ENCODE results near the gene DYNLL2.

DNA sequence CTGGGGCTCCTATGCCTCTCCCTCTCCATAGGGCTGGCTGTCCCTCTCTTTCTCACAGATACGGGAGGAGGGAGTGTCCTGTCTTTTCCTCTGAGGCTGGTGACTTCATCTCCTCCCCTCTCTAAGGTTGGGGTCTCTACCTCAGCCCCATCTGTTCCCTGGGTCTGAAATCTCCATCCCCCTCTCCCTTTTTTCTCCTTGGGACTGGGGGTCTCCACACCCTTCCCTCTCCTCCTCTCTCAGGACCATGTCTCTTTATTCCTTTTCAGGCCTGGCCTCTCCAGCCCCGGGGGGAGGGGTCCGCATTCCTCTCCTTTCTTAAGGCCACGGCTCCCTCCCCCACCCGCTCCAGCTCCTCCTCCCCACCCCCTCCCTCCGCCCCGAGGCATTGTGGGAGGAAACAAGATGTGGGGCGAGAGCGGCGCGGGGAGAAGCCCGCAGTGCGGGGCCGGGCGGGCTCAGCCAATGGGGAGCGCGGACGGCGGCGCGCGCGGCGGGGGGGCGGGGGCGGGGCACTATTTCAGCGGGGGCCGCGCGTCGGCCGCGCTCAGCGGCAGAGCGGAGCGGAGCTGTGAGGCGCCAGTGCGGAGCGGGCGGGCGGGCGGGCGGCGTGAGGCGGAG, at the start of gene DYNLL2:
- TF ChIP-seq, protein P1, sequence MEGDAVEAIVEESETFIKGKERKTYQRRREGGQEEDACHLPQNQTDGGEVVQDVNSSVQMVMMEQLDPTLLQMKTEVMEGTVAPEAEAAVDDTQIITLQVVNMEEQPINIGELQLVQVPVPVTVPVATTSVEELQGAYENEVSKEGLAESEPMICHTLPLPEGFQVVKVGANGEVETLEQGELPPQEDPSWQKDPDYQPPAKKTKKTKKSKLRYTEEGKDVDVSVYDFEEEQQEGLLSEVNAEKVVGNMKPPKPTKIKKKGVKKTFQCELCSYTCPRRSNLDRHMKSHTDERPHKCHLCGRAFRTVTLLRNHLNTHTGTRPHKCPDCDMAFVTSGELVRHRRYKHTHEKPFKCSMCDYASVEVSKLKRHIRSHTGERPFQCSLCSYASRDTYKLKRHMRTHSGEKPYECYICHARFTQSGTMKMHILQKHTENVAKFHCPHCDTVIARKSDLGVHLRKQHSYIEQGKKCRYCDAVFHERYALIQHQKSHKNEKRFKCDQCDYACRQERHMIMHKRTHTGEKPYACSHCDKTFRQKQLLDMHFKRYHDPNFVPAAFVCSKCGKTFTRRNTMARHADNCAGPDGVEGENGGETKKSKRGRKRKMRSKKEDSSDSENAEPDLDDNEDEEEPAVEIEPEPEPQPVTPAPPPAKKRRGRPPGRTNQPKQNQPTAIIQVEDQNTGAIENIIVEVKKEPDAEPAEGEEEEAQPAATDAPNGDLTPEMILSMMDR (IDR thresholded peaks at IDR 0.05; ENCODE audit: low read length), result no peak
- TF ChIP-seq EZH2phosphoT487 (IDR thresholded peaks at IDR 0.05; ENCODE audit: low read length), result no peak

All from MM.1S (cell line).